ENCODE measurements around the gene CPXM1.
"Not testable (repeated sequence)": the region's sequence is repeated elsewhere in the genome, so short reads cannot be mapped to it uniquely, and the experiment has no call there.

DNA sequence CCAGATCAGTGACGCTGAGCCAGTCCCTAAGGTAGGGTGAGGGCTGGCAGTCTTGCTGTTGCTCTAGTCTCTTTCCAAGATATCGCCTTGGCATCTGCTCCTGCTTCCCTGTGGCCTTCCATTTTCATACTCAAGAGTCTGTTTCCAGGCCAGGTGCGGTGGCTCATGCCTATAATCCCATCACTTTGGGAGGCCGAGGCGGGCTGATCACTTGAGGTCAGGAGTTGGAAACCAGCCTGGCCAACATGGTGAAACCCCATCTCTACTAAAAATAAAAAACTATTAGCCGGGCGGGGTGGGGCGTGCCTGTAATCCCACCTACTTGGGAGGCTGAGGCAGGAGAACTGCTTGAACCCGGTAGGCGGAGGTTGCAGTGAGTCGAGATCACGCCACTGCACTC lies 30.3 kb downstream of the CPXM1 start:
- TF ChIP-seq CTCF (conservative IDR thresholded peaks at IDR 0.05; ENCODE audit: low read depth, low read length); EZH2 (IDR thresholded peaks at IDR 0.05; ENCODE audit: low read length, unreplicated experiment); EZH2phosphoT487 (IDR thresholded peaks at IDR 0.05; ENCODE audit: borderline replicate concordance, low read length): not testable (repeated sequence)
